Measurements from ENCODE around the gene MAN1A2.

- TF ChIP-seq, protein P1, sequence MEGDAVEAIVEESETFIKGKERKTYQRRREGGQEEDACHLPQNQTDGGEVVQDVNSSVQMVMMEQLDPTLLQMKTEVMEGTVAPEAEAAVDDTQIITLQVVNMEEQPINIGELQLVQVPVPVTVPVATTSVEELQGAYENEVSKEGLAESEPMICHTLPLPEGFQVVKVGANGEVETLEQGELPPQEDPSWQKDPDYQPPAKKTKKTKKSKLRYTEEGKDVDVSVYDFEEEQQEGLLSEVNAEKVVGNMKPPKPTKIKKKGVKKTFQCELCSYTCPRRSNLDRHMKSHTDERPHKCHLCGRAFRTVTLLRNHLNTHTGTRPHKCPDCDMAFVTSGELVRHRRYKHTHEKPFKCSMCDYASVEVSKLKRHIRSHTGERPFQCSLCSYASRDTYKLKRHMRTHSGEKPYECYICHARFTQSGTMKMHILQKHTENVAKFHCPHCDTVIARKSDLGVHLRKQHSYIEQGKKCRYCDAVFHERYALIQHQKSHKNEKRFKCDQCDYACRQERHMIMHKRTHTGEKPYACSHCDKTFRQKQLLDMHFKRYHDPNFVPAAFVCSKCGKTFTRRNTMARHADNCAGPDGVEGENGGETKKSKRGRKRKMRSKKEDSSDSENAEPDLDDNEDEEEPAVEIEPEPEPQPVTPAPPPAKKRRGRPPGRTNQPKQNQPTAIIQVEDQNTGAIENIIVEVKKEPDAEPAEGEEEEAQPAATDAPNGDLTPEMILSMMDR (conservative IDR thresholded peaks at IDR 0.05; ENCODE audit: low read depth, low read length) = no peak
- TF ChIP-seq EZH2 (IDR thresholded peaks at IDR 0.05; ENCODE audit: low read length, unreplicated experiment) = no peak
- TF ChIP-seq EZH2phosphoT487 (IDR thresholded peaks at IDR 0.05; ENCODE audit: borderline replicate concordance, low read length) = no peak
Measured at GRCh38 chr1:117416004-117416403, 48.8 kb downstream of the MAN1A2 start.
